Measurements from ENCODE around the gene AGBL1. TPM values are rescaled to one million over a fixed set of nuclear protein-coding genes. Genes with fewer than 3 reads are reported as not detected.
"Not testable (repeated sequence)": the region's sequence is repeated elsewhere in the genome, so short reads cannot be mapped to it uniquely, and the experiment has no call there.

The AGBL1 gene
- total and polyA plus RNA-seq, 2 experiments from 2014 or later = 0.06 to 0.11 TPM

GRCh38 chr15:86439614-86440013, 359.9 kb downstream of the AGBL1 start:
- Histone ChIP-seq H3K27me3 (no peaks in the 10 kb centered on the region), H3K9me3 (ENCODE audit: low read depth) (no peaks in the 10 kb centered on the region), H3K36me3 (no peaks in the 10 kb centered on the region), H3K4me1 (ENCODE audit: low read depth) (no peaks in the 10 kb centered on the region), H3K4me3 (no peak overlapping the region), H3K27ac (no peak overlapping the region)
- TF ChIP-seq CTCF (IDR thresholded peaks at IDR 0.05; ENCODE audit: low read depth, low read length) = no peak
- no peak for DNase-seq (ENCODE audit: low read depth in 1 of 2, low spot score in 1 of 2)

GRCh38 chr15:86444527-86444926, 364.9 kb downstream of the AGBL1 start:
- Histone ChIP-seq H3K4me1 (ENCODE audit: low read depth) (no peaks in the 10 kb centered on the region), H3K27me3 (no peaks in the 10 kb centered on the region), H3K4me3 (no peak overlapping the region), H3K27ac (no peak overlapping the region), H3K36me3 (no peaks in the 10 kb centered on the region), H3K9me3 (ENCODE audit: low read depth) (no peaks in the 10 kb centered on the region)
- TF ChIP-seq CTCF (IDR thresholded peaks at IDR 0.05; ENCODE audit: low read depth, low read length) = no peak
- peak in 1 of 2 donors; percentile 69 for DNase-seq (ENCODE audit: low read depth in 1 of 2, low spot score in 1 of 2)

- Histone ChIP-seq H3K4me3 (no peak overlapping the region), H3K4me1 (ENCODE audit: low read depth) (no peaks in the 10 kb centered on the region), H3K9me3 (ENCODE audit: low read depth) (no peaks in the 10 kb centered on the region), H3K27me3 (no peaks in the 10 kb centered on the region), H3K36me3 (no peaks in the 10 kb centered on the region), H3K27ac (no peak overlapping the region)
- no peak for DNase-seq (ENCODE audit: low read depth in 1 of 2, low spot score in 1 of 2)
- no peak for TF ChIP-seq CTCF (IDR thresholded peaks at IDR 0.05; ENCODE audit: low read depth, low read length)
Observed at GRCh38 chr15:86445579-86446252, 366.0 kb downstream of the AGBL1 start.

GRCh38 chr15:86446253-86446640, 366.6 kb downstream of the AGBL1 start:
- no peak for DNase-seq (ENCODE audit: low read depth in 1 of 2, low spot score in 1 of 2)
- Histone ChIP-seq H3K4me3 (no peak overlapping the region), H3K9me3 (ENCODE audit: low read depth) (no peaks in the 10 kb centered on the region), H3K27ac (no peak overlapping the region), H3K36me3 (no peaks in the 10 kb centered on the region), H3K27me3 (no peaks in the 10 kb centered on the region), H3K4me1 (ENCODE audit: low read depth) (no peaks in the 10 kb centered on the region)
- TF ChIP-seq CTCF (IDR thresholded peaks at IDR 0.05; ENCODE audit: low read depth, low read length) = no peak

- H3K4me3 ChIP-seq; H3K27ac ChIP-seq; DNase-seq (ENCODE audit: low read depth in 1 of 2, low spot score in 1 of 2); H3K4me1 ChIP-seq (ENCODE audit: low read depth); H3K9me3 ChIP-seq (ENCODE audit: low read depth); H3K27me3 ChIP-seq; H3K36me3 ChIP-seq: not testable (repeated sequence)
Observed at GRCh38 chr15:86465470-86466039, 385.9 kb downstream of the AGBL1 start.

GRCh38 chr15:86481720-86482119, 402.0 kb downstream of the AGBL1 start:
- no peak for TF ChIP-seq CTCF (IDR thresholded peaks at IDR 0.05; ENCODE audit: low read depth, low read length)
- Histone ChIP-seq H3K9me3 (ENCODE audit: low read depth) (no peaks in the 10 kb centered on the region), H3K4me3 (no peak overlapping the region), H3K4me1 (ENCODE audit: low read depth) (peaks cover 10% of the 10 kb centered on the region), H3K27ac (no peak overlapping the region), H3K27me3 (no peaks in the 10 kb centered on the region), H3K36me3 (no peaks in the 10 kb centered on the region)
- DNase-seq (ENCODE audit: low read depth in 1 of 2, low spot score in 1 of 2) = no peak

Measured in cardiac muscle cell (in vitro differentiated cells and primary cell).